GM23248 (cell line): ENCODE data around the gene AGO1. TPM values are rescaled to one million over a fixed set of nuclear protein-coding genes. Genes with fewer than 3 reads are reported as not detected.

Experiments
- DNase-seq: peaks from one replicate; pipeline ENCODE4 v3.0.0-alpha.2; 2015
- H2AFZ ChIP-seq: fragments of 200-600 bp; sonication (generic); 2 replicates; pipeline ENCODE4 v1.6.1; 2016; ENCODE audit warnings: antibody characterized with exemption
- H3F3A ChIP-seq: fragments of 200-600 bp; sonication (generic); 2 replicates; pipeline ENCODE4 v1.6.1; 2016; ENCODE audit warnings: mild to moderate bottlenecking, antibody characterized with exemption, mixed run types; ENCODE audit not compliant: insufficient read depth
- H3K27ac ChIP-seq: fragments of 200-600 bp; sonication (generic); 2 replicates; pipeline ENCODE4 v1.5.1; 2016; ENCODE audit warnings: mild to moderate bottlenecking
- H3K27me3 ChIP-seq: fragments of 200-600 bp; sonication (generic); replicated peaks from 2 replicates; pipeline ENCODE4 v1.6.1; 2016; ENCODE audit warnings: mild to moderate bottlenecking; ENCODE audit not compliant: insufficient read depth
- H3K36me3 ChIP-seq: fragments of 200-600 bp; sonication (generic); 2 replicates; pipeline ENCODE4 v1.6.1; 2016; ENCODE audit warnings: low read depth, mild to moderate bottlenecking
- H3K4me1 ChIP-seq: fragments of 200-600 bp; sonication (generic); 2 replicates; pipeline ENCODE4 v1.6.1; 2016; ENCODE audit warnings: mild to moderate bottlenecking; ENCODE audit not compliant: insufficient read depth
- H3K4me2 ChIP-seq: fragments of 200-600 bp; sonication (generic); one replicate; pipeline ENCODE4 v1.6.1; 2016; ENCODE audit warnings: mild to moderate bottlenecking; ENCODE audit not compliant: unreplicated experiment
- H3K4me3 ChIP-seq: fragments of 200-600 bp; sonication (generic); 2 replicates; pipeline ENCODE4 v1.5.1; 2016; ENCODE audit warnings: mild to moderate bottlenecking
- H3K79me2 ChIP-seq: fragments of 200-600 bp; sonication (generic); 2 replicates; pipeline ENCODE4 v1.6.1; 2016; ENCODE audit warnings: mild to moderate bottlenecking; ENCODE audit not compliant: insufficient read depth
- H3K9ac ChIP-seq: fragments of 200-600 bp; sonication (generic); 2 replicates; pipeline ENCODE4 v1.6.1; 2016; ENCODE audit warnings: mild to moderate bottlenecking
- H3K9me2 ChIP-seq: fragments of 200-600 bp; sonication (generic); 2 replicates; pipeline ENCODE4 v1.6.1; 2016; ENCODE audit warnings: mixed run types, mild to moderate bottlenecking, moderate library complexity; ENCODE audit not compliant: insufficient read depth
- H3K9me3 ChIP-seq: fragments of 200-600 bp; sonication (generic); one replicate; pipeline ENCODE4 v1.6.1; 2017; ENCODE audit warnings: low read depth
- H4K20me1 ChIP-seq: fragments of 200-600 bp; sonication (generic); 2 replicates; pipeline ENCODE4 v1.6.0; 2016; ENCODE audit not compliant: insufficient read depth
- EZH2 ChIP-seq: fragments of 200-600 bp; sonication (generic); IDR thresholded peaks from 2 replicates; pipeline ENCODE4 v1.6.1; 2018; ENCODE audit warnings: antibody characterized with exemption, mild to moderate bottlenecking; ENCODE audit not compliant: insufficient read depth, poor library complexity, severe bottlenecking
- EZH2phosphoT487 ChIP-seq: fragments of 200-600 bp; sonication (generic); IDR thresholded peaks from 2 replicates; pipeline ENCODE4 v1.6.1; 2018; ENCODE audit warnings: antibody characterized with exemption, moderate library complexity, mild to moderate bottlenecking, low read depth; ENCODE audit not compliant: insufficient read depth
- WGBS, 2 experiments: methylation state at CpG; one replicate each; pipeline ENCODE4 v1.1.6; 2015 to 2017; ENCODE audit warnings: low lambda C conversion rate in 2 of 2, low coverage in 1 of 2; ENCODE audit errors: missing lambda C conversion rate in 2 of 2; 5-methylcytosine and 5-hydroxymethylcytosine counted together
- in situ Hi-C: fragments of 300-500 bp; cut with MboI; formaldehyde crosslinking; loops from 2 replicates; pipeline ENCODE4 v1.15.0; 2020
- polyA plus RNA-seq: library from polyadenylated mRNA; unstranded; fragments of >200 nt; fragmentation: Nextera tagmentation; extraction: Ambion mirVana; gene quantifications from 2 replicates; pipeline ENCODE4 v1.2.1, GENCODE V29; 2016
- total RNA-seq: library from RNA; depleted of rRNA; stranded (reverse); fragments of >200 nt; shearing (Covaris generic); gene quantifications from 2 replicates; pipeline ENCODE4 v1.2.3, GENCODE V29; 2014

AGO1 gene
- total and polyA plus RNA-seq, 2 experiments from 2014 or later: 6.1 to 11.0 TPM

GRCh38 chr1:35847935-35848565 lies 35.0 kb upstream of the AGO1 start:
- H3K4me3 ChIP-seq: no peak overlapping the region

DNA sequence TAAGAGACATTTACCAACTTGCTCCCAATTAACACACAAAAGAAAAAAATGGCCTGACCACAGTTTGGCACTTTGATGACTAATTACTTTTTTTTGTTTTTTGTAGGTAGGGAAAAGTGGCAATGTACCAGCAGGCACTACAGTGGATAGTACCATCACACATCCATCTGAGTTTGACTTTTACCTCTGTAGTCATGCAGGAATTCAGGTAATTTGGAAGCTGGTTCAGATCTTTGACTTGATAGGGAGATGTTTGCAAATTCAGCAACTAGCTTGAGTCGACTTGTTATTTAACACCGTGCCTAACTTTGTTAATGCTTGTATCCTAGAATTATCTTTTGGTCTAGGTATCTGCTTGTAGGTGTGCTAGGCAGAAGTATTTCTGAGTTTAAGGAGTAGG lies 33.0 kb upstream of the AGO1 start:
- H4K20me1 ChIP-seq: no peaks in the 10 kb centered on the region
- TF ChIP-seq EZH2: no peak
- no peak for TF ChIP-seq EZH2phosphoT487
- H3F3A ChIP-seq: 0 out of 2 replicates have a peak, but pooled peaks cover 11% of the 10 kb centered on the region
- H3K4me3 ChIP-seq: no peak overlapping the region
- in situ Hi-C loops: no loop called here
- H3K9me2 ChIP-seq: no peaks in the 10 kb centered on the region
- no peak overlapping the region for H3K4me2 ChIP-seq
- 0 out of 2 replicates have a peak, but pooled peaks cover 9% of the 10 kb centered on the region for H3K4me1 ChIP-seq
- no peaks in the 10 kb centered on the region for H3K27me3 ChIP-seq
- 90 to 97% methylated on average over 2 of the region's 2 CpGs for WGBS, 2 experiments
- H3K36me3 ChIP-seq: peaks cover 32% of the 10 kb centered on the region
- no peak overlapping the region for H3K27ac ChIP-seq
- H2AFZ ChIP-seq: no peak overlapping the region
- no peaks in the 10 kb centered on the region for H3K9me3 ChIP-seq
- DNase-seq: no peak
- H3K9ac ChIP-seq: no peak overlapping the region
- H3K79me2 ChIP-seq: no peaks in the 10 kb centered on the region

More at GRCh38 chr1:35847935-35848565, 35.0 kb upstream of the AGO1 start:
- DNase-seq: no peak
- H3K9ac ChIP-seq: no peak overlapping the region
- in situ Hi-C loops: no loop called here
- H3K79me2 ChIP-seq: no peaks in the 10 kb centered on the region
- H3K9me2 ChIP-seq: no peaks in the 10 kb centered on the region
- H3K4me1 ChIP-seq: 0 out of 2 replicates have a peak, but pooled peaks cover 9% of the 10 kb centered on the region
- 0 out of 2 replicates have a peak, but pooled peaks cover 11% of the 10 kb centered on the region for H3F3A ChIP-seq
- H3K27ac ChIP-seq: no peak overlapping the region
- no peaks in the 10 kb centered on the region for H3K27me3 ChIP-seq
- 70 to 75% methylated on average over 1 of the region's 1 CpG for WGBS, 2 experiments
- H3K9me3 ChIP-seq: no peaks in the 10 kb centered on the region
- no peak overlapping the region for H3K4me2 ChIP-seq
- no peaks in the 10 kb centered on the region for H4K20me1 ChIP-seq
- peaks cover 24% of the 10 kb centered on the region for H3K36me3 ChIP-seq
- TF ChIP-seq EZH2phosphoT487 (no peak), EZH2 (no peak)
- no peak overlapping the region for H2AFZ ChIP-seq

GRCh38 chr1:35850716-35851115 lies 32.3 kb upstream of the AGO1 start:
- Histone ChIP-seq H3K27ac (no peak overlapping the region), H3F3A (0 out of 2 replicates have a peak, but pooled peaks cover 11% of the 10 kb centered on the region), H3K79me2 (no peaks in the 10 kb centered on the region), H3K9me2 (no peaks in the 10 kb centered on the region), H3K27me3 (no peaks in the 10 kb centered on the region), H3K9me3 (no peaks in the 10 kb centered on the region), H2AFZ (no peak overlapping the region), H3K4me2 (no peak overlapping the region), H3K36me3 (peaks cover 27% of the 10 kb centered on the region), H3K4me3 (no peak overlapping the region), H3K9ac (no peak overlapping the region), H3K4me1 (0 out of 2 replicates have a peak, but pooled peaks cover 9% of the 10 kb centered on the region), H4K20me1 (no peaks in the 10 kb centered on the region)
- no peak for TF ChIP-seq EZH2phosphoT487
- no peak for TF ChIP-seq EZH2
- WGBS, 2 experiments: 91% methylated on average over 5 of the region's 5 CpGs
- DNase-seq: no peak
- in situ Hi-C loops: no loop called here

DNA sequence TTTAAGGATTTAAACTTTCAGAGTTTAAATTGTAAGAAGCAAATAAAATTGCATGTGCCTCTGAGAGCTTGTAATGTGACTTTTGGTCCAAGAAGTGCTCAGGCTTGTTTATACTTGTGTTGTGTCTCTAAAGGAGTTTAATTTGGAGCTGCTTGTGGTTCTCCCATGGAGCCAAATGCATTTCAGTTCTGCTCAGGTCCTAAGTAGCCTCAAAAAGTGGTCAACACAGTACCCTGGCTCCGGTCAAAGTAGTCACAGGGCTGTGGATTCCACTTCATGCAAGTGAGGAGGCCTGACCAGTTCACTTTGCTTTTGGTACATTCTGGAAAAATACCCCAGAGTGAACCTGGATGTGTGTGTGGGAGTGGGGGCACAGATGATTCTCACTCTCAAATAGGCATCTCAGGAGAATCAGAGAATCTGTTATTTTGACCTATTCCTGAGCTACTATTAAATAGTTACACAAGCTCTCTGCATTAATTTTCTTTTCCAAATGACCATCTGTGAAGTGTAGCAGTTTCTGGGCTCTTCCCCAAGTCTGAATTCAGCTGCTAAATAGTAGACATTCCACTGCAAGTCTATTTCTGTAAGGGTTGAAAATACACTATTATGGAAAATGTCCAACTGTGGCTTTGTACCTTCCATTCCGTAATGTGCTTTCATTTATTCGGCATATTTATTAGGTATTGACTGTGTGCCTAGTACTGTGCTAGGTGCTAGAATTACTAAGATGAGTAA lies 31.7 kb upstream of the AGO1 start:
- Histone ChIP-seq H3K36me3 (peaks cover 26% of the 10 kb centered on the region), H3K9me2 (no peaks in the 10 kb centered on the region), H3K4me3 (no peak overlapping the region), H3K9me3 (no peaks in the 10 kb centered on the region), H3K79me2 (no peaks in the 10 kb centered on the region), H3F3A (0 out of 2 replicates have a peak, but pooled peaks cover 11% of the 10 kb centered on the region), H2AFZ (no peak overlapping the region), H4K20me1 (no peaks in the 10 kb centered on the region), H3K27me3 (no peaks in the 10 kb centered on the region), H3K4me2 (no peak overlapping the region), H3K4me1 (0 out of 2 replicates have a peak, but pooled peaks cover 9% of the 10 kb centered on the region), H3K27ac (peak overlapping the region; percentile 2; the same call in 1 of the 2 replicates), H3K9ac (no peak overlapping the region)
- in situ Hi-C loops: no loop called here
- 51 to 69% methylated on average over 3 of the region's 3 CpGs for WGBS, 2 experiments
- peak; percentile 44 for DNase-seq
- TF ChIP-seq EZH2 (no peak), EZH2phosphoT487 (no peak)
